A673 (cell line): Measurements from ENCODE around the gene ATF5. TPM values are rescaled to one million over a fixed set of nuclear protein-coding genes. Genes with fewer than 3 reads are reported as not detected.

Experiments
- BruUV-seq: library from RNA; stranded (reverse); fragments of 400-500 nt; replicated peaks from 2 replicates; lab custom pipeline; 2021; lab: Mats Ljungman, UMichigan
- CTCF ChIA-PET: fragments of 300-600 bp; sonication (Branson Sonifier 250); formaldehyde crosslinking; loops from one replicate; lab custom pipeline; 2022; ENCODE audit warnings: antibody characterized with exemption; lab: Charles Lee
- POLR2A ChIA-PET: fragments of 300-600 bp; sonication (Branson Sonifier 250); formaldehyde crosslinking; loops from one replicate; lab custom pipeline; 2022; ENCODE audit warnings: antibody characterized with exemption; ENCODE audit not compliant: low non-redundant PET; lab: Charles Lee
- DNase-seq: peaks from one replicate; pipeline ENCODE4 v3.0.0-alpha.2; 2015; ENCODE audit warnings: low spot score
- H3K27ac ChIP-seq: fragments of 200-600 bp; sonication (generic); 2 replicates; pipeline ENCODE4 v1.5.1; 2016; ENCODE audit warnings: mixed run types, low read depth, mild to moderate bottlenecking, mixed read lengths, antibody characterized with exemption, low read length; ENCODE audit not compliant: poor library complexity, severe bottlenecking
- H3K27me3 ChIP-seq: fragments of 200-600 bp; sonication (generic); replicated peaks from 2 replicates; pipeline ENCODE4 v1.6.1; 2017; ENCODE audit warnings: mixed run types, low read depth, mild to moderate bottlenecking, mixed read lengths, antibody characterized with exemption, low read length; ENCODE audit not compliant: insufficient read depth, poor library complexity
- H3K36me3 ChIP-seq: fragments of 200-600 bp; sonication (generic); 2 replicates; pipeline ENCODE4 v1.6.1; 2016; ENCODE audit warnings: mixed run types, mild to moderate bottlenecking, mixed read lengths, antibody characterized with exemption, low read length; ENCODE audit not compliant: insufficient read depth, poor library complexity, severe bottlenecking
- H3K4me1 ChIP-seq: fragments of 200-600 bp; sonication (generic); 2 replicates; pipeline ENCODE4 v1.6.1; 2017; ENCODE audit warnings: mixed run types, mild to moderate bottlenecking, mixed read lengths, antibody characterized with exemption, low read length; ENCODE audit not compliant: insufficient read depth, poor library complexity, severe bottlenecking
- H3K4me3 ChIP-seq: fragments of 200-600 bp; sonication (generic); 2 replicates; pipeline ENCODE4 v1.5.1; 2016; ENCODE audit warnings: low read depth, mixed run types, mild to moderate bottlenecking, mixed read lengths, low read length; ENCODE audit not compliant: poor library complexity, severe bottlenecking
- H3K9me3 ChIP-seq: fragments of 200-600 bp; sonication (generic); 2 replicates; pipeline ENCODE4 v1.6.1; 2016; ENCODE audit warnings: mixed run types, low read depth, mild to moderate bottlenecking, mixed read lengths, antibody characterized with exemption, low read length; ENCODE audit not compliant: poor library complexity, severe bottlenecking
- EZH2 ChIP-seq: fragments of 200-600 bp; sonication (generic); IDR thresholded peaks from 2 replicates; pipeline ENCODE4 v1.6.1; 2017; ENCODE audit warnings: borderline replicate concordance, low read depth, mild to moderate bottlenecking, mixed read lengths, antibody characterized with exemption, low read length; ENCODE audit not compliant: poor library complexity, severe bottlenecking
- intact Hi-C: fragments of 100-400 bp; cut with micrococcal nuclease; formaldehyde crosslinking; loops from one replicate; pipeline ENCODE4 v1.10.0; 2022; ENCODE audit not compliant: unreplicated experiment
- total RNA-seq: library from RNA; stranded (reverse); gene quantifications from 2 replicates; pipeline ENCODE4 v1.2.3, GENCODE V29; 2021
- TF ChIP-seq, protein P1 (sequence below): fragments of 300-800, 200-600 bp; sonication (generic); conservative IDR thresholded peaks from 2 replicates; pipeline ENCODE4 v1.5.1; 2017; ENCODE audit warnings: low read depth, mild to moderate bottlenecking, antibody characterized with exemption, low read length, moderate library complexity, mixed read lengths

Gene ATF5
- total RNA-seq, 1 experiment from 2014 or later = 302 TPM

DNA sequence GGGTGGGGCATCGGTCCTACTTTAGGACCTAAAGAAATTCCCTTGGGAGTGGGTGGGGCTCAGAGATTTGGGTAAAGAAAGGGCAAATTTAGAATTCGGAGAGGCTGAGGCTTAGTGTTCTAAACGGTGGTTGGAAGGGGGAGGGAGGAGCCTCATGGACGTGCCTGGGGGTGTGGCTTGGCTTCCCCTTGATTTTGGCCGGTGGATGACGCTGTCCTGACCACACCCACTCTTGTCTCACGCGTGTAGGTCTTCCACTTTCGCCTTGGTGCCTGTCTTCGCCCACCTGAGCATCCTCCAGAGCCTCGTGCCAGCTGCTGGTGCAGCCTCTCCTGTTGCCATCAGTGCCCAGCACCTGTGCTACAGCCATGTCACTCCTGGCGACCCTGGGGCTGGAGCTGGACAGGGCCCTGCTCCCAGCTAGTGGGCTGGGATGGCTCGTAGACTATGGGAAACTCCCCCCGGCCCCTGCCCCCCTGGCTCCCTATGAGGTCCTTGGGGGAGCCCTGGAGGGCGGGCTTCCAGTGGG lies 1.5 kb downstream of the ATF5 start:
- peaks cover 63% of the 10 kb centered on the region for H3K36me3 ChIP-seq
- POLR2A ChIA-PET = interaction anchor here (0.6 to 1.0 kb wide), 2 partner anchors 19 to 120 kb away, joined by 3 to 8 read pairs; no protein-coding TSS in a partner anchor
- no peak for TF ChIP-seq EZH2
- TF ChIP-seq, protein P1, sequence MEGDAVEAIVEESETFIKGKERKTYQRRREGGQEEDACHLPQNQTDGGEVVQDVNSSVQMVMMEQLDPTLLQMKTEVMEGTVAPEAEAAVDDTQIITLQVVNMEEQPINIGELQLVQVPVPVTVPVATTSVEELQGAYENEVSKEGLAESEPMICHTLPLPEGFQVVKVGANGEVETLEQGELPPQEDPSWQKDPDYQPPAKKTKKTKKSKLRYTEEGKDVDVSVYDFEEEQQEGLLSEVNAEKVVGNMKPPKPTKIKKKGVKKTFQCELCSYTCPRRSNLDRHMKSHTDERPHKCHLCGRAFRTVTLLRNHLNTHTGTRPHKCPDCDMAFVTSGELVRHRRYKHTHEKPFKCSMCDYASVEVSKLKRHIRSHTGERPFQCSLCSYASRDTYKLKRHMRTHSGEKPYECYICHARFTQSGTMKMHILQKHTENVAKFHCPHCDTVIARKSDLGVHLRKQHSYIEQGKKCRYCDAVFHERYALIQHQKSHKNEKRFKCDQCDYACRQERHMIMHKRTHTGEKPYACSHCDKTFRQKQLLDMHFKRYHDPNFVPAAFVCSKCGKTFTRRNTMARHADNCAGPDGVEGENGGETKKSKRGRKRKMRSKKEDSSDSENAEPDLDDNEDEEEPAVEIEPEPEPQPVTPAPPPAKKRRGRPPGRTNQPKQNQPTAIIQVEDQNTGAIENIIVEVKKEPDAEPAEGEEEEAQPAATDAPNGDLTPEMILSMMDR = no peak
- peaks cover 28% of the 10 kb centered on the region for H3K4me1 ChIP-seq
- intact Hi-C loops = no loop called here
- H3K9me3 ChIP-seq = no peaks in the 10 kb centered on the region
- H3K27me3 ChIP-seq = no peaks in the 10 kb centered on the region
- H3K27ac ChIP-seq = peak overlapping the region; percentile 100
- peak; percentile 56 for DNase-seq
- H3K4me3 ChIP-seq = peak overlapping the region; percentile 79
- BruUV-seq = no TSS peak
- CTCF ChIA-PET = no interaction called here

DNA sequence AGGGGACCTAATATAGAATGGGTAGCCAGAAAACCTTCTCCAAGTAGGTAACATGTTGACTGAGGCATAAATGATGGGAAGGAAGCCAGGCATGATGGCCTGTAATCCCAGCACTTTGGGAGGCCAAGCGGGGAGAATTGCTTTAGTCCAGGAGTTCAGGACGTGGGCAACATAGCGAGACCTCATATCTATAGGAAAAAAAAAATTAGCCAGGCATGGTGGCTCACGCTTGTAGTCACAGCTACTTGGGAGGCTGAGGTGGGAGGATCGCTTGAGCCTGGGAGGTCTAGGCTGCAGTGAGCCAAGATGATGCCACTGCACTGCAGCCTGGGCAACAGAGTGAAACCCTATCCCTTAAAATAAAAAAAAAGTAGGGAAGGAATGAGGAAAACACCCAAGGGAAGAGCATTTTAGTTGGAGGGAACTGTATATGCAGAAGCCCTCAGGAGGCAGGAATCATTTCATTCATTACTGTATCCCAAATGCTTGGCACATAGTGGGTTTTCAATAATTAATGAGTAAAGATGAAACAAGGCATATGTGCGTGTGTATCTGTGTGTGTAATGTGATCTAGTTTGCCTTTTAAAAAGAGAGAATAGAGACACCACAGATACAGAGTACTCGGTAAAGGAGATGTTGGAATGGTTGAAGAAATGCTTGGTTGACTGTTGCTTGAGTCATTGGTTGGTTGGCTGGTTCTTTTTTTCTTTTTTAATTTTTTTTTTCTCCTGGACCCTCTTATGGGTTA lies 2.5 kb downstream of the ATF5 start:
- CTCF ChIA-PET = no interaction called here
- peaks cover 60% of the 10 kb centered on the region for H3K36me3 ChIP-seq
- DNase-seq = no peak
- H3K27ac ChIP-seq = peak overlapping the region; percentile 100
- peaks cover 28% of the 10 kb centered on the region for H3K4me1 ChIP-seq
- peak overlapping the region; percentile 79 for H3K4me3 ChIP-seq
- TF ChIP-seq, protein P1 = no peak
- BruUV-seq = no TSS peak
- POLR2A ChIA-PET = no interaction called here
- intact Hi-C loops = no loop called here
- H3K27me3 ChIP-seq = no peaks in the 10 kb centered on the region
- H3K9me3 ChIP-seq = no peaks in the 10 kb centered on the region

DNA sequence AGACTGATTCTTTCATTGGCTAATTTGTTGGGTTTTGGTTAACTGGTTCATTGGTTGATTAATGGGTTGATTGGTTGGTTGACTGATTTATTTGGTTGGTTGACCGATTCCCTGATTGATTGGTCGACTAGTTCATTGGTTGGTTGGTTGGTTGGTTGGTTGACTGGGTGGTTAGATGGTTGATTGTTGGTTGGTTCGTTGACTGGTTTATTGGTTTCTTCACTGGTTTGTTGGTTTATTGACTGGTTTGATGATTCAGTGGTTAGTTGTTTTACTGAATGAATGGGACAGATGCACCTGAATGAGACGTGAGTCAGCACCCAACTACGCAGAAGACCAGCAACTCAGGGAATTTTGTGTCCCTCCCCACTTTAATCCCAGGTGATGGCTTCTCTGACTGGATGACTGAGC lies 3.0 kb downstream of the ATF5 start:
- CTCF ChIA-PET = no interaction called here
- no TSS peak for BruUV-seq
- POLR2A ChIA-PET = interaction anchor here (0.7 kb wide), 1 partner anchor 55 kb away, joined by 5 read pairs; the partner anchor contains the start of genes AKT1S1 and TBC1D17

More for the DNA sequence above, 3.0 kb downstream of the ATF5 start:
- TF ChIP-seq, protein P1 = no peak
- Histone ChIP-seq H3K9me3 (no peaks in the 10 kb centered on the region), H3K27ac (peak overlapping the region; percentile 18), H3K36me3 (peaks cover 54% of the 10 kb centered on the region), H3K4me1 (peaks cover 28% of the 10 kb centered on the region), H3K27me3 (no peaks in the 10 kb centered on the region), H3K4me3 (peak overlapping the region; percentile 79)
- intact Hi-C loops = no loop called here
- DNase-seq = no peak
